K562 (cell line): ENCODE measurements around the gene CLDN10. TPM values are rescaled to one million over a fixed set of nuclear protein-coding genes. Genes with fewer than 3 reads are reported as not detected.

Source experiments
- ATAC-seq: fragments of 200-7000 bp; cut with Tn5 transposase; 3 replicates; pipeline ENCODE4 v1.9.1; 2020; ENCODE audit warnings: moderate library complexity
- BruUV-seq: library from RNA; stranded (reverse); fragments of 400-500 nt; replicated peaks from 2 replicates; lab custom pipeline; 2021; lab: Mats Ljungman, UMichigan
- CTCF ChIA-PET: fragments of 300-600 bp; formaldehyde crosslinking; extraction: SDS; loops from one replicate; lab custom pipeline; 2021; ENCODE audit warnings: low intra/inter-chr PET ratio; lab: Yijun Ruan, JAX
- POLR2A ChIA-PET: fragments of 300-600, 350-650 bp; sonication (Branson Sonifier 250); formaldehyde crosslinking; extraction: SDS; loops from one replicate; lab custom pipeline; 2021; ENCODE audit warnings: antibody characterized with exemption, inconsistent platforms; lab: Yijun Ruan, JAX
- DNase-seq, 4 experiments: peaks; one replicate each; pipeline versions ENCODE4 v3.0.0 to v3.0.0-alpha.2; 2011 to 2018; ENCODE audit warnings: low spot score in 3 of 4, mixed read lengths in 3 of 4; ENCODE audit errors: extremely low read depth in 1 of 4
- FAIRE-seq: peaks from 2 replicates; lab custom pipeline; 2011; peaks lifted over from hg19 to GRCh38; lab: Jason Lieb, UNC
- H2AFZ ChIP-seq: 2 replicates; pipeline ENCODE4 v1.6.0; 2011; ENCODE audit warnings: low read depth, low read length, control low read depth, inconsistent platforms
- H3K27ac ChIP-seq: fragments of 200-600 bp; 3 replicates; pipeline ENCODE4 v1.8.0; 2011; ENCODE audit warnings: low read depth, mild to moderate bottlenecking, control low read depth, inconsistent platforms, low read length, moderate library complexity, mixed read lengths; ENCODE audit errors: extremely low read depth
- H3K27me3 ChIP-seq, 2 experiments: fragments of 300-600 bp in 1 of 2; 2 replicates in 1 of 2; 3 replicates in 1 of 2; pipeline versions ENCODE4 v1.6.0 to v1.8.0; 2011; ENCODE audit warnings: inconsistent platforms in 2 of 2, low read length in 2 of 2, mild to moderate bottlenecking in 1 of 2, mixed read lengths in 1 of 2, moderate library complexity in 1 of 2; ENCODE audit not compliant: control insufficient read depth in 2 of 2, insufficient read depth in 2 of 2
- H3K36me3 ChIP-seq: fragments of 300-600 bp; 3 replicates; pipeline ENCODE4 v1.8.0; 2011; ENCODE audit warnings: mild to moderate bottlenecking, low read length, inconsistent platforms; ENCODE audit not compliant: control insufficient read depth, insufficient read depth
- H3K4me1 ChIP-seq, 2 experiments: fragments of 200-600 bp in 1 of 2; replicated peaks in 1 of 2; 2 replicates in 1 of 2; 3 replicates in 1 of 2; pipeline versions ENCODE4 v1.5.1 to v1.8.0; 2011; ENCODE audit warnings: inconsistent platforms in 2 of 2, low read length in 2 of 2, mild to moderate bottlenecking in 1 of 2, mixed read lengths in 1 of 2, moderate library complexity in 1 of 2; ENCODE audit not compliant: control insufficient read depth in 2 of 2, insufficient read depth in 2 of 2
- H3K4me2 ChIP-seq: 2 replicates; pipeline ENCODE4 v1.6.1; 2011; ENCODE audit warnings: low read length, control low read depth, inconsistent platforms, mixed read lengths; ENCODE audit not compliant: insufficient read depth
- H3K4me3 ChIP-seq: fragments of 200-600 bp; sonication (generic), shearing (Covaris generic); 2 replicates; pipeline ENCODE4 v1.5.1; 2016; ENCODE audit warnings: control low read depth, inconsistent platforms
- H3K79me2 ChIP-seq: fragments of 200-600 bp; 3 replicates; pipeline ENCODE4 v1.8.0; 2011; ENCODE audit warnings: low read length, inconsistent platforms; ENCODE audit not compliant: control insufficient read depth, insufficient read depth
- H3K9ac ChIP-seq, 2 experiments: 2 replicates each; pipeline versions ENCODE4 v1.6.0 to v1.6.1; 2011; ENCODE audit warnings: low read depth in 2 of 2, low read length in 2 of 2, control low read depth in 1 of 2, inconsistent platforms in 1 of 2, mild to moderate bottlenecking in 1 of 2, mixed read lengths in 1 of 2; ENCODE audit not compliant: insufficient read depth in 1 of 2
- H3K9me1 ChIP-seq: one replicate; pipeline ENCODE4 v1.6.0; 2011; ENCODE audit warnings: inconsistent platforms, mild to moderate bottlenecking, low read length, moderate library complexity; ENCODE audit not compliant: control insufficient read depth, insufficient read depth
- H3K9me3 ChIP-seq: replicated peaks from 2 replicates; pipeline ENCODE4 v1.5.1; 2011; ENCODE audit warnings: low read depth, low read length, inconsistent platforms; ENCODE audit not compliant: control insufficient read depth, insufficient read depth
- H4K20me1 ChIP-seq: replicated peaks from 2 replicates; pipeline ENCODE4 v1.6.1; 2011; ENCODE audit warnings: low read length, inconsistent platforms, mixed read lengths; ENCODE audit not compliant: control insufficient read depth, insufficient read depth
- DACH1 ChIP-seq: fragments of 450-650 bp; IDR thresholded peaks from 2 replicates; pipeline ENCODE4 v1.6.1; 2018; ENCODE audit not compliant: partially characterized antibody
- EZH2 ChIP-seq: IDR thresholded peaks from 2 replicates; pipeline ENCODE4 v1.6.1; 2012; ENCODE audit warnings: low read depth, mild to moderate bottlenecking, inconsistent platforms, low read length, borderline replicate concordance
- MGA ChIP-seq: fragments of 450-650 bp; IDR thresholded peaks from 2 replicates; pipeline ENCODE4 v1.6.1; 2016; ENCODE audit warnings: mild to moderate bottlenecking, moderate library complexity
- MLLT1 ChIP-seq, 2 experiments: fragments of 450-650 bp; IDR thresholded peaks; 2 replicates each; pipeline ENCODE4 v1.6.1; 2016
- MYBL2 ChIP-seq, 2 experiments: fragments of 450-650 bp in 1 of 2; sonication (generic) in 1 of 2; formaldehyde crosslinking in 1 of 2; IDR thresholded peaks; 2 replicates each; pipeline versions ENCODE4 v1.6.1 to v1.8.1; 2017 to 2022; ENCODE audit warnings: borderline replicate concordance in 1 of 2, inconsistent platforms in 1 of 2, low read depth in 1 of 2, mild to moderate bottlenecking in 1 of 2, missing genetic modification reagents in 1 of 2, moderate library complexity in 1 of 2
- NR2C1 ChIP-seq, 2 experiments: fragments of 450-650 bp; IDR thresholded peaks; 2 replicates each; pipeline ENCODE4 v1.6.1; 2017; ENCODE audit warnings: mild to moderate bottlenecking in 2 of 2, antibody characterized with exemption in 1 of 2, inconsistent platforms in 1 of 2, missing compliant biosample characterization in 1 of 2, missing genetic modification characterization in 1 of 2
- XRCC5 ChIP-seq: fragments of 200-400 bp; formaldehyde crosslinking; IDR thresholded peaks from 2 replicates; pipeline ENCODE4 v1.6.1; 2017; ENCODE audit warnings: low read depth, mild to moderate bottlenecking, low read length
- ZNF408 ChIP-seq: fragments of 250-450 bp; sonication (Bioruptor Pico); IDR thresholded peaks from 2 replicates; pipeline ENCODE4 v1.4.0; 2020; ENCODE audit warnings: low read depth, mild to moderate bottlenecking, moderate library complexity
- WGBS: fragments of 100-300 bp; shearing (Covaris generic); methylation state at CpG from one replicate; pipeline ENCODE4 v1.1.6; 2016; ENCODE audit warnings: low coverage, mixed read lengths; ENCODE audit not compliant: insufficient coverage; ENCODE audit errors: missing lambda C conversion rate; 5-methylcytosine and 5-hydroxymethylcytosine counted together
- in situ Hi-C: fragments of 300-500 bp; cut with MboI; formaldehyde crosslinking; loops from 4 replicates; pipeline ENCODE4 v1.15.0; 2018; ENCODE audit warnings: inconsistent platforms, mixed read lengths
- intact Hi-C: fragments of 100-400 bp; cut with micrococcal nuclease; formaldehyde crosslinking; loops from 2 replicates; pipeline ENCODE4 v1.14.2; 2022
- polyA plus RNA-seq, 8 experiments: library from polyadenylated mRNA; depleted of rRNA in 4 of 8; stranded (reverse) in 5 of 8; unstranded in 3 of 8; fragments of >200 nt; fragmentation: Nextera tagmentation in 2 of 8; fragmentation: Illumina TruSeq in 1 of 8; extraction: Ambion mirVana in 2 of 8; extraction: Trizol in 1 of 8; gene quantifications; 2 replicates each; pipeline versions ENCODE4 v1.2.1 to v1.2.3, GENCODE V29; 2011 to 2014; ENCODE audit warnings: inconsistent platforms in 1 of 8, missing spikeins in 1 of 8
- total RNA-seq, 7 experiments: library from RNA; depleted of rRNA in 6 of 7; stranded (reverse); fragments of >200 nt in 6 of 7; fragmentation: Illumina TruSeq in 2 of 7; extraction: Trizol in 2 of 7; gene quantifications; 2 replicates each; pipeline versions ENCODE4 v1.2.1 to v1.2.3, GENCODE V29; 2011 to 2021; ENCODE audit warnings: low replicate concordance in 1 of 7

CLDN10 gene
- total and polyA plus RNA-seq, 9 of the 15 experiments (the other 6 are each of a cell fraction or from before 2014, with no cell fraction given): not detected

- 13% methylated on average over 8 of the region's 8 CpGs for WGBS
- no peaks in the 10 kb centered on the region for H4K20me1 ChIP-seq
- CTCF ChIA-PET: no interaction called here
- H3K79me2 ChIP-seq: no peaks in the 10 kb centered on the region
- FAIRE-seq (no peak), ATAC-seq (peak; percentile 77), DNase-seq (peak in 1 of 4 experiments; percentile 19)
- no peak overlapping the region for H3K27ac ChIP-seq
- H3K4me2 ChIP-seq: no peak overlapping the region
- H3K9ac ChIP-seq: no peak overlapping the region
- H3K4me3 ChIP-seq: no peak overlapping the region
- no peaks in the 10 kb centered on the region; a peak in 1 of 5 replicates for H3K27me3 ChIP-seq
- no peaks in the 10 kb centered on the region for H3K9me3 ChIP-seq
- POLR2A ChIA-PET: interaction anchor here (0.6 kb wide), 1 partner anchor 28 kb away, joined by 3 read pairs; no protein-coding TSS in a partner anchor
- H2AFZ ChIP-seq: no peak overlapping the region
- in situ Hi-C loops (loop anchor here (25.0 kb wide), 1 partner anchor 295 kb away; no protein-coding TSS in a partner anchor), intact Hi-C loops (no loop called here)
- no peaks in the 10 kb centered on the region for H3K9me1 ChIP-seq
- no peaks in the 10 kb centered on the region; a peak in 1 of 5 replicates for H3K4me1 ChIP-seq
- no peaks in the 10 kb centered on the region for H3K36me3 ChIP-seq
- BruUV-seq: no TSS peak
- no peak for TF ChIP-seq NR2C1 (IDR thresholded peaks at IDR 0.05)
- TF ChIP-seq NR2C1 (tag; IDR thresholded peaks at IDR 0.05): no peak
- no peak for TF ChIP-seq ZNF408 (CRISPR knock-in tag)
- TF ChIP-seq MLLT1 (IDR thresholded peaks at IDR 0.05): no peak
- no peak for TF ChIP-seq MYBL2 (IDR thresholded peaks at IDR 0.05; ENCODE audit: low read depth)
- no peak for TF ChIP-seq MYBL2 (CRISPR knock-in tag; IDR thresholded peaks at IDR 0.05; ENCODE audit: borderline replicate concordance)
- no peak for TF ChIP-seq EZH2
- TF ChIP-seq XRCC5: no peak
- no peak for TF ChIP-seq DACH1
- TF ChIP-seq MGA: peak; percentile 53
These were observed 10.5 kb upstream of the CLDN10 start for GRCh38 chr13:95541911-95542474.
